HUDEP-2 (cell line): ENCODE data around the gene NIPAL1.
A peak's percentile ranks its signal among the peaks of the same experiment; 100 is the strongest.

ENCODE experiments used
- DNase-seq, 76 experiments: peaks; one replicate each; lab custom pipeline; 2025; ENCODE audit not compliant: unreplicated experiment in 76 of 76; lab: John Stamatoyannopoulos, UW

The NIPAL1 gene

DNA sequence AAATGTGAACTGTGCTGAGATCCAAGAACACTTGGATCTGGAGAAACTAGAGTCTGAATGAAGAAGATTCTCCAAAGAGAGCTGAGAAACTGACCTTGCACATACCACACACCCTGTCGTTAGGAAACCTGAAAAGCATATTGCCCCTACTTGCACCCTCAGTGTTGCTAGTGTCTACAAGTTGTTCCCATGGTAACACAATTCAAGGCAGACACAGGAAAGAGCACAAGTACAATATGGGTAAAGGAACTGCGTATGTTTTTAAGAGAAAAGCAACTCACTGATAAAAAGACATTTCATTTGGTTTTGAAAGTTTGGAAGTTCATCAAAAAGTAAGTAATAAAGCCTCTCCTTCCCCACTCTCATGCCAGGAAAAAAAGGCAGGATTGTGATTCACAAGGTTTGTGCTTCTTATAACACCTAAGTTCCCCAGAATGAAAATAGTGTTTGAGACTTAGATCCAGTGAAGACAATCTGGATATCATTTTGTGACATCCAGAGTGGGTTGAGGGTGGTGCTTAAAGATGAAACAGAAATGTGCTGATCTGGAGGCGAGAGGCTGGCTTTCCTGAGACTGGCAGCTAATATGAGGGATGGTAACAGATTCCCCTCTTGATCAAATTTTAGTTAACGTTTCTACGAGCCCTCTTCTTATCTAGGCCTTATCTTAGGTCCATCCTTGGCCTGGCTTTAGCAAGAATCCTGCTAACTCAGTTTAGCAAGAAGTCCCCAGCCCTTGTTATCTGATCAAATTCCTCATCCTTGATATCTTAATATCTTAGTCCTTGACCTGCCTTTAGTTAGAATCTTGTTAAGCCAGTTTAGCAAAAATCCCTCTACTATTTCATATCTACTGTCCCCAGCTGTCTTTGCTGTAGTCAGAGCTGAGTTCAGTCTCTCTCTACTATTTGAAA lies 42.3 kb downstream of the NIPAL1 start:
- DNase-seq, result no peak

DNA sequence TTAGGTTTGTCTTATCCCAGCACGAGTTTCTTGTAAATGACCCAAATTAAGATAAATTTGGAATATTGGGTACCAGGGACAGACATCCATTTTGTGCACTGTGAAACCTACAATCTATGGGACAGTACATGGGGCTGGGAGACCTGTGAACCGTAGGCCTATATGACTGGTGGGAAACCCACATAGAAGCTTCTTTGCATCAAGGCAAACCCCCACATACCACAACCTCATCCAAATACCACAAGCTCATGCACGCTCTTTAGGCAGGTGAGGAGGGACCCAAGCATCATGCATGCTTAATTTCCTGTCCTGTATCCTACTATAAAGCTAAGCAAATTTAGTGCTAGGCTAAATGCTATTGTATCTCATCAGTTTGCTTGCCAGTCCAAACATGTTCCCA lies 47.8 kb downstream of the NIPAL1 start:
- DNase-seq, result no peak

DNA sequence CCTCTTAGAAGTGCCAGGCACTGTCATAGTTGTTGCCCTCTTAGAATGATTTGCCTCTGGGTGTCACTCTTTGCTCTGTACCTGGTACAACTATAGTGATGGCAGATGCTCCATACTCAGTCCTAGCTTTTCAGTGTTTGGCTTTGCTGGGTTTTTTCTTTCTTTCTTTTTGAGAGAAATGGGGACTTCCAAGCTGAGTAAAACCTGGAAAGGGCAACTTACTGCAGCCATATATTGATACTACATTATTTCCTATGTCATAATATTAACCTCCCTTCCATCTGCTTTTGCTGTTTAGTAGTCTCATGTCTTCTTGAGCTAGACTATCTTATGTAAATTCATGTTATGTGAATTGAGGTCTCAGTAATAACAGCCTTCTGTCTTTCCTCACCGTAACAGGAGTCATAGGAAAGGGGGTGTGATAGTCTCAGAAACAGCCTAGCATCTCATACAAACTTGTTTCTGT lies 49.0 kb downstream of the NIPAL1 start:
- no peak for DNase-seq

DNA sequence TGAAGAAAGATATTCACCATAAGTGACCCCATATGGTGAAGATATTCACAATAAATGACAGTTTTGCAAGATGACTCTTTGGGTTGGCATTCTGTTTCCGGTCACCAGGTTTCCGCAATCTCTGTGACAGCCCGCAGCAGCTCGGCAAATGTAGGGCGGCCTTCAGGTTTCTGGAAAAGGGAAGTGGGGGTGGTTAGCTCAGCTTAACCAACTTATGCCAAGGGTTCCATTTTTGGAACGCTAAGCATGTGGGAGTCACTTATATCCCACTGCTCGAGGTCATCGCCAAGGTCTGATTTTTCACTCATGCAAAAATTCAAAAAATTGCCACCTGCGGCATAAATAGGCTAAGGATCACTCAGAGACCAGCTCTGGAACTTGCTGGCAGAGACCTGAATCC lies 51.0 kb downstream of the NIPAL1 start:
- peak in 1 of 76 experiments; percentile 1 for DNase-seq

DNA sequence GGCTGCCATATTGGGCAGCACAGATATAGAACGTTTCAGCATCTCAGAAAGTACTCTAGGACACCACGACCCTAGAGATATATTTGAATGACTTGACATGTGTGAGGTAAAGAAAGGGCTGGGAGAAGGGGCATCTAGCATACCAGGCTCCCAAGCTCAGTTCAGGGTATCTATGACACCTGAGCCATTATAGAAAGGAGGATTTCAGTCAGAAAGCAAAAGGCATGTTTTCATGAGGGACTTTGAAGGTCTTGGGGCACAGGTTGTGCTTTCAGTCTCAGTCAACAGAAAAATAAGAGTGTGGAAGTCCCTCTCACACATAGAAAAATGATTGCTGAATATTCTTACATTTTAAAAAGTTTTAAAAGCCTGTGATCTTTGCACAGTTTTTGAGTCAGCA lies 51.6 kb downstream of the NIPAL1 start:
- no peak for DNase-seq

DNA sequence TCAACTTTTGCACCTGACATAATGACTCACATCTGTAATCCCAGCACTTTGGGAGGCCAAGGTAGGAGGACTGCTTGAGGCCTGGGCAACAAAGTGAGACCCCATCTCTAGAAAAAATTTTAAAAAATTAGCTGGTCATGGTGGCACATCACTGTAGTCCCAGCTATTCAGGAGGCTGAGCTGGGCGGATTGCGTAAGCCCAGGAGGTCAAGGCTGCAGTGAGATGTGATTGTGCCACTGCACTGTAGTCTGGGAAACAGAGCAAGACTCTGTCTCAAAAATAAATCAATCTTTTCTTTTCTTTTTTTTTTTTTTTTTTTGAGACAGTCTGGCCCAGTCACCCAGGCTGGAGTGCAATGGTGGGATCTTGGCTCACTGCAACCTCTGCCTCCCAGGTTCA lies 52.5 kb downstream of the NIPAL1 start:
- DNase-seq, result no peak

DNA sequence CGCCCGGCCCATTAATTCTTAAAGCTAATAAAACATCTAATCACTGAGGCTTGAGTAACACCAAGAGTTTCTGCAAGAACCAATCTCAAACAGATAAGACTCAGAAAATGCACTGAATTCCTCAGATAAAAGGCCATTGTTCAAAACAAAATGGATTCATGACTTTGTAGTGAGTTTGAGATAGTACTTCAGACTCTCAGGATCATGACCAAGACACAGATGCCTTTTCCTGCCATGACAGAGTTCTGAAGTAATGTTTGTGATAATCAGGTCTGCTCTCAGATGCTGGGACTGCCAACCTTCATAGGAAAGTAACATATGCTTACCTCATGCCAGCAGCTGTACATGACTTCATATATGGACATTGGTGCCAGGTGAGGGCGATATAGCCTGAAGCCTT lies 54.6 kb downstream of the NIPAL1 start:
- DNase-seq, result no peak

DNA sequence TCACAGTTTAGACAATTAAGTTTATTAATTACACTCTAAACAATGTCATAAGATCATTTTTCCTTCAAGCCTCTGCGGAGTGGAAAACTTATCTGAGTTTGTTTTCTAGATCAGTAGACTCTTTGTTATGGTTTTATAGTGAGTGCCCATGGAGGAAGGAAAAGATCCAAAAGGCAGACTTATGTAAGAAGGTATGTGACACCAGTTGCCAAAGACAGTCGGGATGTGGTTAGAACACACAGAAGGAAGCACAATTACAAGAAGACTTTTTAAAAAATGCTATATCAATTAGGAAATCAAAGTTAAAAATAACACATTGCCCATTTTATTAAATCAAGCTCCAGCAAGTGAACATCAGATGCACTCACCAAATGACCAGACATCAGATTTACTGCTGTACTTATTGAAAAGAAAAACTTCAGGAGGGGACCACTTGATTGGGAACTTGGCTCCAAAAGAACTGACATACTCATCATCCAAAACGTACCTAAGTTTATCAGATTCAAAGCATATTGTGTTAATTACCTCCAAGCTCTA lies 57.1 kb downstream of the NIPAL1 start:
- DNase-seq, result no peak

DNA sequence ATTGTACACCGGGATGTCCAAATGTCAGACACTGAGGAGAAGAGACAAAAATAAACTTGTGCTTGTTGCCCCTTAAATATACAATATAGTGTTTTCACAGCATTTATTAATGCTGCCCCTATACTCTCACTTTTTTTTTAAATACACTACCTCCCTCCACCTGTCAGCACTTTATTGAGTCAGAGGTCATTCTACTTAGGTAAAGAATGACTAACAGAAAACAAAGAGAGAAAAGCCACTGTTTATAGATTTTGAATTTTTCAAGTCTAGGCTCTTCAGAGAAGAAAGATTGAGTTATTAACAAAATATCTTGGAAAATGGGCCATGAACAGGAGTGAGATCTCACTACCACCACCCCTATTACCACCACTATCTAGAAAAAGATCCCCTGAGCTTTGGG lies 58.1 kb downstream of the NIPAL1 start:
- DNase-seq, result no peak

DNA sequence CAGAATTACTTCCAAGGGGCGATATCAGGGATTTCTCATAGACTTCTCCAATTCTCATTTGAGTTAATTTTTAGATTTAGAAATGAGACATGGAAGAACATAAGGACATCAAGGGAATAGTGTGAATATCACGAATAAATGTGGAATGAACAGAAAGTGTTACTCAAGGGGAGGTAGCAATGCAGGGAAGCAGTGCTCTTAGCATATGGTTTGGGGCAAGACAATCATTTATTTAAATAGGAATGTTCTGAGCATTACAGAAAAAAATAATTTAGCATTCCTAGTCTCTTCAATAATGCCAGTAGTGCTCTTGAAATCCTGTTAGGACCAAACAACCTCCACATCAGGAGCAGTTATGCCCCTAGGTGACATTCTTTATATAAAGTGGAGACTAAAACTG lies 61.9 kb downstream of the NIPAL1 start:
- DNase-seq, result no peak

DNA sequence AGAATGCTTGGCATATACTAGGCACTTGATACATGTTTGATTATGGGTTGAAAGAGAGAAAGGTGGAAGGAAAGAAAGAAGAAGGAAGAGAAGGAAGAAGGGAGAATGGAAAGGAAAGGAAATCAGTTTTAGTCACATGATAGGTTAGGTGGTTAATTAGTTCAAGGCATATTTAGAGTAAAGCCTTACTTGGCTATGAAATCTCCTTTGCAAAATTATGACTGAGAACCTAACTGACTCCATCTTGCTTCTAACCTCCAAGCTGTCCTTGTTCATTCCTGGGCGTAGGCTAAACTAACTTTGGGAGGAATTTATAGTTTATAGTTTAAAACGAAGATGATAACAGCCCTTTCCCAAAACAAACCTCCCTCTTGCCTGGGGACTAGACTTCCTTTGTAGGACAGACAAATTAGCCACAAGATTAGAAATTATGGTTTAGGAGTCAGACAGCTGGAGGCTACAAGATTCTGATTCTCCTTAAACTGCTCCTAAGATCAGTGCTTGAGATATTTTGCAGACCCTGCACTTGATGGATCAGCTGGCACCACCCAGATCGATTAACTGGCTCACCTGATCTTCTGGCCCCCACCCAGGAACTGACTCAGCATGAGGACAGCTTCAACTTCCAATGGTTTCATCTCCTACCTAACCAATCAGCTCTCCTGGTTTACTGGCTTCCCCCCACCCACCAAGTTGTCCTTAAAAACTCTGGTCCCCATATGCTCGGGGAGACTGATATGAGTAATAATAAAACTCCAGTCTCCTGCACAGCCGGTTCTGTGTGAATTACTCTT lies 62.5 kb downstream of the NIPAL1 start:
- no peak for DNase-seq

DNA sequence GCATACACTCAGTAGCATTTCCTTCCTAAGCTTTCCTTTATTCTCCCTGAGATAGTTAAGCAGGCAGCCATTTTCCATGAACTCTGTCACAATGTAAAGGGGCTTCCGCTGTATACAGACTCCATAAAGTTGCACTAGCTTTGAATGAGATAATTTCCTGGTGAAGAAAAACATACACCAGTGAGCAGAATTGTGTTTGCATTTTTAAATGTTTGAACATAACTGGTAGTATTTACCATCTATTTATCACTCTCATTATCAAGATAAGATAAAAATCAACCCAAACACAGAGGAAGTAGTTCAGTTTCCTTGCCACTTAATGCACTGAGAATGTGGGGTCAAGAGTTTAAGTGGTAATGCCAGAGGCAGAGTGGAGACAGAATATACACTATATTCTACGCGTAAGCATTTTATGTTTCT lies 63.4 kb downstream of the NIPAL1 start:
- no peak for DNase-seq

DNA sequence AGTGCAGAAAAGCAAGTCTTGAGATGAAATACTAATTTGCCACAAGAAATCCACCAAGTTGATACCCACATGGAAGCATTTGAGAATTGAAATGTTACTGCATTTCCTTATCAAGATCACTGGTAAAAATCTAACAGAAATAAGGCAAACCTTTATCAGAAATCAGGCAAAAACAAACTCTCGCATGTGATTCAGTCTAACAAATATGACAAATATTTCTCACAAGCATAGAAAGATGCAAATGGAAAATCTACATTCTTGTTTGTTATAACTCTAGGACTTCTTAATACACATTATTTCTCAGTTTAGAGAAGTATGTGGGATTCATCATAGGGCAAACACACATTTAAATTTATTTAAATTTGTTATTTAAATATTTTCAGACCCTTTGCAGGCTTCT lies 64.6 kb downstream of the NIPAL1 start:
- no peak for DNase-seq

DNA sequence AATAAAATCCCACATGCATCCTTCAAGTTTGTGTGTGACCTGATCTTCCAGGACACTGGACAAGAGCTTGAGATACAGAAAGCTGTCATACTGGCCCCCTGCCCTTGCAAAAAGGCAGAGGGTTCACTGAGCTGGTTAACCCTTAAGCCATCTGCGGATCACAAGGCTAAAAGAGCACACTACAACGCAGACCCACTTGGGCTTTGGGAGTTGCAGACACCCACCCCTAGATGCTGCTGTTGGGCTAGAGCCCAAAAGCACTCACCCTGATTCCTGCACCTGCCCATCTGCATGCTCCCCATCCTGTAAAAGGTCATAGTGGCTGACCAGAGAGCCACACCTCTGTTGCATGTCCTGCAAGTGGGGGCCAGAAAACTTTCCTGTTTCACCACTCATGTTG lies 66.4 kb downstream of the NIPAL1 start:
- no peak for DNase-seq

DNA sequence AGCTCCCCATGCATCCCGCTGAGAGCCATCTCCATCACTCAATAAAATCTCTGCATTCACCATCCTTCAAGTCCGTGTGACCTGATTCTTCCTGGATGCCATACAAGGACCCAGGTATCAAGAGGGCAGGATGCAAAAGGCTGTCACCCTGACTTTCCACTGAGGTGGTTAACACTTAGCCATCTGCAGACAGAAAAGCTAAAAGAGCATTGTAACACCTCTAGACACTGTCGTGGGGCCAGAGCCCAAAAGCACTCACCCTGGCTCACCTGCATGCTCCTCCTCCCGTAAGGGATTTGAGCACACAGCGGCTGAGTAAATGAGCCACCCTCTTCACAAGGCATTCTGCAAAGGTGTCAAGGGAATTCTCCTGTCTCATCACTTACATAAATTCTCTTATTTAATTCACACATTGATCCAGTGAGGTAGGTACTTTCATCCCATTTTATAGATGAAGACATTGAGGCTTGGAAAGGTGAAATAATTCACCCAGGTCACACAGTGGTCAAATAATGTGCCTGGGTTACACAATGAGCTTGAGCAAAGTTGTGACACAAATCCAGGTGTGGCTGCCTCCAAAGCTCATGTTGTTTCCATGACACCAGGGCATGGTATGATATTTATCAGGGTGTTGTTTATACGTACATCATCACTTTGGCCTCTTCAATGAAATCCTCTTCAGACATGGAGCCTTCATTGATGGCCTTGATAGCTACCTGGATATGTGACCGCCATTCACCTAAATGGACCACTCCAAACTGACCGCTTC lies 69.4 kb downstream of the NIPAL1 start:
- no peak for DNase-seq
